Sigmoid colon (tissue), 7 donors: ENCODE results near the gene RELA. TPM values are rescaled to one million over a fixed set of nuclear protein-coding genes. Genes with fewer than 3 reads are reported as not detected.
"Not testable (repeated sequence)": the region's sequence is repeated elsewhere in the genome, so short reads cannot be mapped to it uniquely, and the experiment has no call there.

Experiments used
- DNase-seq: peaks from one replicate; pipeline ENCODE4 v3.0.0-alpha.2; 2019
- H3K27ac ChIP-seq, 4 donors: fragments of 200-600 bp; sonication (generic); one replicate each; pipeline ENCODE4 v1.5.1; 2016 to 2019; ENCODE audit warnings: mild to moderate bottlenecking in 1 of 4
- H3K27me3 ChIP-seq, 3 donors: fragments of 200-600 bp; sonication (generic); one replicate each; pipeline ENCODE4 v1.5.1; 2019; ENCODE audit warnings: mild to moderate bottlenecking in 1 of 3
- H3K36me3 ChIP-seq, 4 donors: fragments of 200-600 bp; sonication (generic); one replicate each; pipeline ENCODE4 v1.5.1; 2016 to 2019
- H3K4me1 ChIP-seq, 4 donors: fragments of 200-600 bp; sonication (generic); one replicate each; pipeline ENCODE4 v1.5.1; 2017 to 2019
- H3K4me3 ChIP-seq, 4 donors: fragments of 200-600 bp; sonication (generic); one replicate each; pipeline ENCODE4 v1.5.1; 2017 to 2019; ENCODE audit warnings: mild to moderate bottlenecking in 2 of 4, moderate library complexity in 1 of 4
- H3K9me3 ChIP-seq, 4 donors: fragments of 200-600 bp in 3 of 4; sonication (generic) in 3 of 4; one replicate each; pipeline versions ENCODE4 v1.5.1 to v1.6.1; 2013 to 2019
- CTCF ChIP-seq, 4 experiments: fragments of 450-650 bp in 3 of 4; fragments of 200-600 bp in 1 of 4; IDR thresholded peaks; one replicate each; pipeline ENCODE4 v1.5.1; 2016 to 2019; ENCODE audit warnings: antibody characterized with exemption in 4 of 4, mild to moderate bottlenecking in 3 of 4, moderate library complexity in 2 of 4
- EP300 ChIP-seq, 4 donors: sonication (generic); formaldehyde crosslinking; IDR thresholded peaks; one replicate each; pipeline ENCODE4 v1.6.1; 2017; ENCODE audit warnings: antibody characterized with exemption in 4 of 4
- POLR2A ChIP-seq, 2 donors: fragments of 450-650 bp; IDR thresholded peaks; one replicate each; pipeline ENCODE4 v1.6.1; 2016; ENCODE audit warnings: antibody characterized with exemption in 2 of 2, mild to moderate bottlenecking in 2 of 2, moderate library complexity in 2 of 2
- POLR2AphosphoS5 ChIP-seq, 4 donors: sonication (generic); formaldehyde crosslinking; IDR thresholded peaks; one replicate each; pipeline ENCODE4 v1.6.1; 2017; ENCODE audit warnings: antibody characterized with exemption in 4 of 4
- WGBS, 2 donors: extraction: QIAGEN DNeasy Blood & Tissue Kit; methylation state at CpG; one replicate each; pipeline ENCODE4 v1.1.7; 2013; 5-methylcytosine and 5-hydroxymethylcytosine counted together
- intact Hi-C: fragments of 100-400 bp; cut with DNase I; formaldehyde crosslinking; loops from one replicate; pipeline ENCODE4 v1.15.1; 2023
- polyA plus RNA-seq, 3 donors: library from polyadenylated mRNA; stranded (reverse); fragments of 200-250 nt; gene quantifications; one replicate each; pipeline ENCODE4 v1.2.3, GENCODE V29; 2013
- total RNA-seq, 4 donors: library from RNA; depleted of rRNA; stranded (reverse); fragments of >200 nt; gene quantifications; one replicate each; pipeline ENCODE4 v1.1.0, GENCODE V29; 2016
- donor health status: healthy with polysubstance abuse.
- donor health status: Bipolar disorder and iron deficiency.
- donor health status: healthy.

RELA gene
- total and polyA plus RNA-seq, 7 donors, result 33.6 to 62.6 (median 44.8) TPM

DNA sequence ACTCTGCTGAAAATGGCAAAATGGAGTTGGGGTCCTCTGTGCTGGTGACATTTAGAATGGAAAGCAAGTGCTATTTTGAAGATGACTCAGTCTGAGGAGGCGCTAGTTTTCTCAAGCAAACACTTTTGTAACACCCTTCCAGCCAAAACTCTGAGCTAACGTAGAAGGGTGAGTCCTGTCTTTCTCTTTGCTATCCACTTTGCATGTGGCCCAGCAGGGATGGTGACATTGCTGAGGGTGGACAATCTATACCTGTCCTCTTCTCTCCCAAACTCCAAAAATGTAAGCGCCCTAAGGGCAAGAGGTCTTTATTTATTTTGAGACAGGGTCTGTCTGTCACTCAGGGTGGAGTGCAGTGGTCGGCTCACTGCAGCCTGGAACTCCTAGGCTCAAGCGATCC, 45.7 kb upstream of the RELA start:
- Histone ChIP-seq H3K9me3 (no peaks in the 10 kb centered on the region), H3K27ac (no peak overlapping the region), H3K4me3 (no peak overlapping the region), H3K36me3 (peaks cover 2 to 5% (median 5%) of the 10 kb centered on the region in 4 donors), H3K27me3 (no peaks in the 10 kb centered on the region), H3K4me1 (peaks cover 0 to 22% (median 17%) of the 10 kb centered on the region in 4 donors)
- TF ChIP-seq EP300 (IDR thresholded peaks at IDR 0.05), result no peak
- TF ChIP-seq POLR2AphosphoS5 (IDR thresholded peaks at IDR 0.05), result no peak
- no peak for TF ChIP-seq POLR2A (IDR thresholded peaks at IDR 0.05)
- TF ChIP-seq CTCF (IDR thresholded peaks at IDR 0.05), result no peak
- 88 to 90% methylated on average over 5 of the region's 5 CpGs for WGBS, 2 donors
- intact Hi-C loops, result loop anchor here (5.0 to 10.0 kb wide), 2 partner anchors 81 to 276 kb away; no protein-coding TSS in a partner anchor
- no peak for DNase-seq

- not testable (repeated sequence) for H3K27me3 ChIP-seq, H3K4me3 ChIP-seq, H3K9me3 ChIP-seq, DNase-seq, H3K36me3 ChIP-seq, H3K27ac ChIP-seq
- 94 to 95% methylated on average over 10 of the region's 12 CpGs for WGBS, 2 donors
- intact Hi-C loops, result loop anchor here (5.0 to 10.0 kb wide), 2 partner anchors 80 to 278 kb away; no protein-coding TSS in a partner anchor
- peaks cover 0 to 12% (median 7%) of the 10 kb centered on the region in 4 donors for H3K4me1 ChIP-seq
Observed at GRCh38 chr11:65707002-65707401, 44.3 kb upstream of the RELA start.

DNA sequence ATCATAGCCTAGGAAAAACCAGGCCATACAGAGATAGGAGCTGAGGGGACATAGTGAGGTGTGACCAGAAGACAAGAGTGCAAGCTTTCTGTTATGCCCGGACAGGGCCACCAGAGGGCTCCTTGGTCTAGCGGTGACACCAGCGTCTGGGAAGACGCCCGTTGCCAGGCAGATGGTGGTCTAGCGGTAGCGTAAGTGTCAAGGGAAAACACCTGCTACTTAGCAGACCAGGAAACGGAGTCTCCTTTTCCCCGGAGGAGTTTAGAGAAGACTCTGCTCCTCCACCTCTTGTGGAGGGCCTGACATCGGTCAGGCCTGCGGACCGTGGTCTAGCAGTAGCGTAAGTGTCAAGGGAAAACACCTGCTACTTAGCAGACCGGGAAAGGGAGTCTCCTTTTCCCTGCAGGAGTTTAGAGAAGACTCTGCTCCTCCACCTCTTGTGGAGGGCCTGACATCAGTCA, 43.6 kb upstream of the RELA start:
- H3K4me3 ChIP-seq, result peak overlapping the region in 2 of 4 donors; percentile 22 to 31

DNA sequence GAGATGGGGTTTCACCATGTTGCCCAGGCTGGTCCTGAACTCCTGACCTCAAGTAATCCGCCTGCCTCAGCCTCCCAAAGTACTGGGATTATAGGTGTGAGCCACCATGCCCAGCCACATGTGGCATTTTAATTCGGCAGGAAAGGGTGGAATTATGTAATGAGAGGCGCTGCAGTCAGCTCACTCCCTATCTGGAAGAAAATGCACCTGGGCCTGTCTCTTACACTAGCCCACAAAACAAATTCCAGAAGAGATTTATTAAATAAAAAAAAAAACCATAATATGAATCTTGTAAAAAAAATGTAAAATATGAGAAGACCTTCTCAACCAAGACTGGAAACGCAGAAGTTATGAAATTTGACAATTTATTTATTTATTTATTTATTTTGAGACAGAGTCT, 41.1 kb upstream of the RELA start:
- intact Hi-C loops, result loop anchor here (10.0 kb wide), 1 partner anchor 281 kb away; no protein-coding TSS in a partner anchor
- H3K4me1 ChIP-seq, result peaks cover 0 to 5% (median 2%) of the 10 kb centered on the region in 4 donors
- 30 to 69% methylated on average over 4 of the region's 4 CpGs for WGBS, 2 donors
- H3K27ac ChIP-seq, result no peak overlapping the region
- no peaks in the 10 kb centered on the region for H3K9me3 ChIP-seq
- H3K4me3 ChIP-seq, result no peak overlapping the region
- DNase-seq, result no peak
- H3K36me3 ChIP-seq, result no peaks in the 10 kb centered on the region
- TF ChIP-seq EP300 (IDR thresholded peaks at IDR 0.05) (no peak), CTCF (IDR thresholded peaks at IDR 0.05) (no peak), POLR2A (IDR thresholded peaks at IDR 0.05) (no peak), POLR2AphosphoS5 (IDR thresholded peaks at IDR 0.05) (no peak)
- H3K27me3 ChIP-seq, result no peaks in the 10 kb centered on the region

More for the DNA sequence above, 43.6 kb upstream of the RELA start:
- intact Hi-C loops, result loop anchor here (1.0 to 10.0 kb wide), 3 partner anchors 79 to 278 kb away; no protein-coding TSS in a partner anchor
- 4 to 18% methylated on average over 14 of the region's 14 CpGs for WGBS, 2 donors
- H3K27me3 ChIP-seq, H3K9me3 ChIP-seq, H3K36me3 ChIP-seq: not testable (repeated sequence)
- Histone ChIP-seq H3K4me1 (peaks cover 0 to 12% (median 7%) of the 10 kb centered on the region in 4 donors), H3K27ac (peak overlapping the region in 3 of 4 donors; percentile 42 to 56 (median 45))
- DNase-seq, result peak; percentile 87
- TF ChIP-seq CTCF (IDR thresholded peaks at IDR 0.05), result peak in 3 of 4 experiments; percentile 54 to 80 (median 79)

DNA sequence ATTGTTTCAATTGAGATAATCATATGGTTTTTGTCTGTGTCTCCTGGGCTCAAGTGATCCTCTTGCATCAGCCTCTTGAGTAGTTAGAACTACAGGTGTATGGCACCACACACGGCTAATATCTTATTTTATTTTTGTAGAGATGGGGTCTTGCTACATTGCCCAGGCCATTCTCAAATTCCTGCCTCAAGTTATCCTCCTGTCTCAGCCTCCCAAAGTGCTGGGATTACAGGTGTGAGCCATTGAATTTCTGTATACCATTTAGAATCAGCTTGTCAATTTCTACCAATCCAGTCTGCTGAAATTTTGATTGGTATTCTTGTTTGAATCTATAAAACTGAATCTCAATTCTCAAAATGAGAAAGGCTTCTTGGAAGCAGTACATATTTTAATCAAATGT, 39.0 kb upstream of the RELA start:
- TF ChIP-seq POLR2A (IDR thresholded peaks at IDR 0.05) (no peak), CTCF (IDR thresholded peaks at IDR 0.05) (no peak), POLR2AphosphoS5 (IDR thresholded peaks at IDR 0.05) (no peak), EP300 (IDR thresholded peaks at IDR 0.05) (no peak)
- no peak overlapping the region for H3K27ac ChIP-seq
- peaks cover 0 to 5% (median 2%) of the 10 kb centered on the region in 4 donors for H3K4me1 ChIP-seq
- no peaks in the 10 kb centered on the region for H3K27me3 ChIP-seq
- H3K36me3 ChIP-seq, result no peaks in the 10 kb centered on the region
- no peak for DNase-seq
- intact Hi-C loops, result loop anchor here (10.0 kb wide), 1 partner anchor 283 kb away; no protein-coding TSS in a partner anchor
- H3K9me3 ChIP-seq, result no peaks in the 10 kb centered on the region
- 86% methylated on average over 1 of the region's 1 CpG for WGBS, 2 donors
- H3K4me3 ChIP-seq, result no peak overlapping the region
